ENCODE results near the gene KRTAP10-9. TPM values are rescaled to one million over a fixed set of nuclear protein-coding genes. Genes with fewer than 3 reads are reported as not detected.

The KRTAP10-9 gene
- total RNA-seq, 1 donor from 2014 or later, result not detected

DNA sequence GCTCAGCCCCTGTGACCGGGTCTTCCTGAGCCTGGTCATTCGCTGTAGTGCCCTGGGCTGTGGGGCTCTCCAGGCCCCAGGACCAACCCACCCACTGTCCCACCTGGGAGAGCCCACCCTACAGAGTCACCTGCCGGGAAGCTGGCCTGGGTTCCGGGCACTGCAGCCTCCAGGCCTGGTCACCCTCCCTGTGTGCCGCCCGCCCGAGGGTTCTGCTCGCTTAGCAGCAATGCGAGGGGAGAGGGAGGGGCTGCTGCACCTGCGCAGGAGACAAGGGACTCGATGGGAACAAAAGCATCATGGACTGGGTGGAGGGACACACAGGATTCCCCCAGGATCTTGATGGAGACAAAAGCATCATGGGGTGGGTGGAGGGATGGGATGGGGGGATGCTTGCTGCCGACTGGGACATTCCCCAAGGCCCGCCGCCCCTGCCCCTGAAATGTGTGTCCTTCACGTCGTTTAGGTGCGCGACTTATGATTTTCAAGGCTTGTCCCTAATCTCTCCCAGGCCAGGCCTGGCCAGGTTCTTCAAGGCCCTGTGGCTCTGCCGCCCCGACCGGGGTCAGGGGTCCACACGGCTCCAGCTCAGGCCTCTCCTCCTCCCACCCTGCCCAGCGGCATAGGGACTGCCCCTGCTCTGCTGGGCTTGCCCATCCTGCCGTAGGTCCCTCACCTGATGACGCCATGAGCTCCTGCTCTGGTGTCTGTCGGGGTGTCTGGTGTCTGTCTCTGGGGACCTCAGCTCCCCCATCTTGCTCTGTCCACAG lies 13.3 kb upstream of the KRTAP10-9 start:
- TF ChIP-seq, protein P1, sequence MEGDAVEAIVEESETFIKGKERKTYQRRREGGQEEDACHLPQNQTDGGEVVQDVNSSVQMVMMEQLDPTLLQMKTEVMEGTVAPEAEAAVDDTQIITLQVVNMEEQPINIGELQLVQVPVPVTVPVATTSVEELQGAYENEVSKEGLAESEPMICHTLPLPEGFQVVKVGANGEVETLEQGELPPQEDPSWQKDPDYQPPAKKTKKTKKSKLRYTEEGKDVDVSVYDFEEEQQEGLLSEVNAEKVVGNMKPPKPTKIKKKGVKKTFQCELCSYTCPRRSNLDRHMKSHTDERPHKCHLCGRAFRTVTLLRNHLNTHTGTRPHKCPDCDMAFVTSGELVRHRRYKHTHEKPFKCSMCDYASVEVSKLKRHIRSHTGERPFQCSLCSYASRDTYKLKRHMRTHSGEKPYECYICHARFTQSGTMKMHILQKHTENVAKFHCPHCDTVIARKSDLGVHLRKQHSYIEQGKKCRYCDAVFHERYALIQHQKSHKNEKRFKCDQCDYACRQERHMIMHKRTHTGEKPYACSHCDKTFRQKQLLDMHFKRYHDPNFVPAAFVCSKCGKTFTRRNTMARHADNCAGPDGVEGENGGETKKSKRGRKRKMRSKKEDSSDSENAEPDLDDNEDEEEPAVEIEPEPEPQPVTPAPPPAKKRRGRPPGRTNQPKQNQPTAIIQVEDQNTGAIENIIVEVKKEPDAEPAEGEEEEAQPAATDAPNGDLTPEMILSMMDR (IDR thresholded peaks at IDR 0.05; ENCODE audit: unreplicated experiment), result no peak
- no peak for DNase-seq (ENCODE audit: low spot score)
- Mint-ChIP-seq H3K4me3 (ENCODE audit: unreplicated experiment) (no peak overlapping the region), H3K9me3 (ENCODE audit: unreplicated experiment) (peaks cover 12% of the 10 kb centered on the region), H3K36me3 (ENCODE audit: low read depth, unreplicated experiment) (peaks cover 13% of the 10 kb centered on the region), H3K27me3 (ENCODE audit: unreplicated experiment) (peaks cover 4% of the 10 kb centered on the region), H3K27ac (ENCODE audit: unreplicated experiment) (no peak overlapping the region), H3K4me1 (ENCODE audit: unreplicated experiment) (peaks cover 4% of the 10 kb centered on the region)

DNA sequence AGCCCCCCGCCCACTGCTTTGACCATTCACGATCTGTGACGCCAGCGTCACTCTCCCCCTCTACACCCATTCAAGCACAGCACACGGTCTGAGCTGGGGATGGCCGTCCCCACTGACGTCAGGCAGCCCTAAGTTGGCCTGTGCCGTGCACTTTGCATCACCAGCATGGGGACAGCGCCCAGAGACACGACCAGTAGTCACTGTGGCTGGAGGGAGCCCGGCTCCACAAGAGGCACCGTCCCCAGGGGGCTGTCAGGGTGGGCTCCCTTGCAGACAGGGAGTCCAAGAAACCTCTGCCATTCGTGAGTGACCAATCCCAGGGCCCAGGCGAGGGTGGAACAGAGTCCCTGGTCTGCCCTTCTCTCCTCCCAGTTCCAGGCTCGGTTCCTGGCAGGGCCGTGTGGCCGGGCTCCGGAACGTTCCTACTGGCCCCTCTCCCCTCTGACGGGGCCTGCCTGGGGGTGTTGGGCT lies 12.7 kb upstream of the KRTAP10-9 start:
- TF ChIP-seq, protein P1 (IDR thresholded peaks at IDR 0.05; ENCODE audit: unreplicated experiment), result no peak
- no peak overlapping the region for H3K27ac Mint-ChIP-seq (ENCODE audit: unreplicated experiment)
- H3K4me3 Mint-ChIP-seq (ENCODE audit: unreplicated experiment), result no peak overlapping the region
- peaks cover 13% of the 10 kb centered on the region for H3K36me3 Mint-ChIP-seq (ENCODE audit: low read depth, unreplicated experiment)
- no peak for DNase-seq (ENCODE audit: low spot score)
- H3K4me1 Mint-ChIP-seq (ENCODE audit: unreplicated experiment), result peaks cover 7% of the 10 kb centered on the region
- H3K27me3 Mint-ChIP-seq (ENCODE audit: unreplicated experiment), result peaks cover 4% of the 10 kb centered on the region
- peaks cover 12% of the 10 kb centered on the region for H3K9me3 Mint-ChIP-seq (ENCODE audit: unreplicated experiment)

DNA sequence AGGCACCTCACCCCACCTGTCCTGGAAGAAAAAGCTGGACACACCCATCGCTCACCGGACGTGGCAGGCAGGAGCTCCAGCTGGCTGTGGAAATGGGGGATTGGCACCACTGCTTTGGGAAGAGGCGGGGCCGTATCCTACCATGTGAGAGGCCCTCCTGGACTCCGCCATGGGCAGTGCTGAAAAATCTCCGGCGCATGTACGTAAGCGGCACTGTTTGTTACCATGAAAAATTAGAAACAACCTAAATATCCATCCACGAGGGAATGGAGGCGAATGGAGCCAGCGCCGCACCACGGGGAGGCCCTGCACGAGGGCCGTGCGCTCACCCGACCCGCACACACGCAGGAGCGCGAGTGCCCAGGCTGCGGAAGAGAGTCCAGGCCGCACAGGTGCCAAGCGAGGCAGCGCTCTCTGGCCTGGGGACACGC lies 11.9 kb upstream of the KRTAP10-9 start:
- Mint-ChIP-seq H3K9me3 (ENCODE audit: unreplicated experiment) (peaks cover 9% of the 10 kb centered on the region), H3K27ac (ENCODE audit: unreplicated experiment) (no peak overlapping the region), H3K27me3 (ENCODE audit: unreplicated experiment) (peaks cover 4% of the 10 kb centered on the region), H3K4me3 (ENCODE audit: unreplicated experiment) (no peak overlapping the region), H3K36me3 (ENCODE audit: low read depth, unreplicated experiment) (peaks cover 13% of the 10 kb centered on the region), H3K4me1 (ENCODE audit: unreplicated experiment) (peaks cover 7% of the 10 kb centered on the region)
- DNase-seq (ENCODE audit: low spot score), result no peak
- TF ChIP-seq, protein P1 (IDR thresholded peaks at IDR 0.05; ENCODE audit: unreplicated experiment), result no peak

DNA sequence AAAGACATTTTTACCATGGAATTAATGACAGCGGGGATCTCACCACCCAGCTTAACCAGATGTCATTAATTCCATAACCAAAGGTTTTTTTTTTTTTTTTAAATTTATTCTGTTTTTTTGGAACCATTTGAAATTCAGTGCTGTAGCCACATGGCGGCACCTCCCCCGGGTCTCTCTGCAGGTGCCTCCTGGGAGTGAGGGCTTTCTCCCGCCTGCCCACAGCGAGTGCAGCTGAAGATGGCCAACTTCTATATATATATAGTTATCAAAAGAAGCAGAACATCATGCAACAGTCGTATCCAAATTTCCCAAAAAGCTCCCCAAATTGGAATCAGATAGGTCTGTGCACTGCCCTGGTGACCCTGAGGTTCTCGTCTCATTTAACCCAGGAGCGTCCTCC lies 11.4 kb upstream of the KRTAP10-9 start:
- Mint-ChIP-seq H3K4me3 (ENCODE audit: unreplicated experiment) (no peak overlapping the region), H3K27ac (ENCODE audit: unreplicated experiment) (no peak overlapping the region), H3K9me3 (ENCODE audit: unreplicated experiment) (peaks cover 8% of the 10 kb centered on the region), H3K36me3 (ENCODE audit: low read depth, unreplicated experiment) (peaks cover 13% of the 10 kb centered on the region), H3K27me3 (ENCODE audit: unreplicated experiment) (peaks cover 4% of the 10 kb centered on the region), H3K4me1 (ENCODE audit: unreplicated experiment) (peaks cover 7% of the 10 kb centered on the region)
- DNase-seq (ENCODE audit: low spot score), result no peak
- TF ChIP-seq, protein P1 (IDR thresholded peaks at IDR 0.05; ENCODE audit: unreplicated experiment), result no peak

DNA sequence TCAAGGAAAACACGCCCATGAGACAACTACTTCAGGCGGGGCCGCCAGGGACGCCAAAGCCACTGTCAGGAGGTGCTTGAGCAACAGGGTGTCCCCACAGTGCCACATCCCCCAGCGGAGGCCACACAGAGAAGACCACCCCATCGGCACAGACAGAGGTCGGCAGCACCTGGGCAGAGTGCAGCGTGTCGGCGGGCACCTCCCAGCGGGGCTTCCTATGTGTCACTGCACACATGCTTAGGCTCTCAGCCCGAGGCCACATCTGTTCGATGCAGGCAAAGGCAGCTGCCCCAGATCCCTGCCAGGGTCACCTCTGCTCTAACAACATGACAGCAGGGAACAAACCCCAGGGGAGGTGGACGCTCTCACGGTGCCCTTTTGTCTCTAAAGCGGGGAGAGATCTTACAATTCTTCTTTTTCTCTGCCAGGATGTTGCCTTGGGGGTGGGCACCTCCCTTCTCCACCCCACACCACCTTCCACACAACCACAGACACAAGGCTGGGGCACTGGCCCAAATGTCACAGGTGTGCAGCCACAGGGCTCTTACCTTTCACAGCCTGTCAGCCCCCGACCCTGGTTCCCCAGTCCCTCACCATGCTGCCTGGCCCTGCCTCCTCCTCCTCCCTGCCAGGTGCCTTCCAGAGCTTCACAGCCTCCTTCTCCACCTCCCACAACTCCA lies 10.8 kb upstream of the KRTAP10-9 start:
- no peak for DNase-seq (ENCODE audit: low spot score)
- Mint-ChIP-seq H3K36me3 (ENCODE audit: low read depth, unreplicated experiment) (peaks cover 10% of the 10 kb centered on the region), H3K4me1 (ENCODE audit: unreplicated experiment) (peaks cover 7% of the 10 kb centered on the region), H3K27ac (ENCODE audit: unreplicated experiment) (no peak overlapping the region), H3K4me3 (ENCODE audit: unreplicated experiment) (no peak overlapping the region), H3K27me3 (ENCODE audit: unreplicated experiment) (peaks cover 4% of the 10 kb centered on the region), H3K9me3 (ENCODE audit: unreplicated experiment) (peaks cover 8% of the 10 kb centered on the region)
- TF ChIP-seq, protein P1 (IDR thresholded peaks at IDR 0.05; ENCODE audit: unreplicated experiment), result no peak
